ENCODE results near the gene DPP6.

- TF ChIP-seq CTCF (IDR thresholded peaks at IDR 0.05) (no peak), POLR2A (IDR thresholded peaks at IDR 0.05) (no peak), EP300 (IDR thresholded peaks at IDR 0.05) (no peak)
Observed at GRCh38 chr7:154918741-154919140, 866.5 kb downstream of the DPP6 start.

All from ovary (tissue), 3 donors.